Erythroblast (primary cell): Measurements from ENCODE around the gene SYT9.

ENCODE experiments used
- GATA1 ChIP-seq: IDR thresholded peaks from 2 replicates; pipeline ENCODE4 v1.6.1; 2011; ENCODE audit warnings: low read depth, mild to moderate bottlenecking, control low read depth, low read length, moderate library complexity
- POLR2A ChIP-seq: IDR thresholded peaks from 2 replicates; pipeline ENCODE4 v1.6.1; 2011; ENCODE audit warnings: mild to moderate bottlenecking, low read length

DNA sequence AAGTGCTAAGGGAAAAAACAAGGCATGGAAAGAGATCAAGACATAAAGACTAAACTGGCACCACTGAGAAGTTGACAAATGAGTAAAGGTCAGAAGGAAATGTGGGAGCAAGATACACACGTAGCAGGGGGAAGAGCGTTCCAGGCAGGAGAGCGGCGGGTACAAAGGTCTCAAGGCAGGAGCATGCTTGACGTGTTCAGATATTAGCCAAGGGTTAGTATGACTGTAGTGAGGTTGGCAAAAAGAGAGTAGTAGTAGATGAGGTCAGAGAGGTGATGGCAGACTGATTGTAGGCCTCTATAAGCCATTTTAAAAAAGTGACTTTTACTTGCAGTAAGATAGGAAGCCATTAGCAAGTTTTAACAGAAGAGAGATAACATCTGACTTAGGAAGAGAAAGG, 9.9 kb downstream of the SYT9 start:
- TF ChIP-seq POLR2A (no peak), GATA1 (no peak)
